ENCODE data around the gene DGUOK.

GRCh38 chr2:73891276-73891901, 35.3 kb upstream of the DGUOK start:
- TF ChIP-seq CTCF (IDR thresholded peaks at IDR 0.05) (no peak), POLR2AphosphoS5 (IDR thresholded peaks at IDR 0.05) (no peak), POLR2A (IDR thresholded peaks at IDR 0.05) (no peak)
